Mesothelial cell of epicardium (in vitro differentiated cells): ENCODE measurements around the gene KLK5. TPM values are rescaled to one million over a fixed set of nuclear protein-coding genes. Genes with fewer than 3 reads are reported as not detected.
"Not testable (repeated sequence)": the region's sequence is repeated elsewhere in the genome, so short reads cannot be mapped to it uniquely, and the experiment has no call there.

Experiments
- DNase-seq, 2 experiments: peaks; one replicate each; pipeline ENCODE4 v3.0.0; 2021; ENCODE audit warnings: low spot score in 2 of 2; ENCODE audit not compliant: unreplicated experiment in 2 of 2
- H3K27ac Mint-ChIP-seq: 2 replicates; pipeline ENCODE4 v1.8.0; 2021; ENCODE audit warnings: mixed read lengths
- H3K27me3 Mint-ChIP-seq: 2 replicates; pipeline ENCODE4 v1.8.0; 2021; ENCODE audit warnings: low read depth, mixed read lengths
- H3K36me3 Mint-ChIP-seq: 2 replicates; pipeline ENCODE4 v1.8.0; 2021; ENCODE audit warnings: mixed read lengths
- H3K4me1 Mint-ChIP-seq: 2 replicates; pipeline ENCODE4 v1.8.0; 2021; ENCODE audit warnings: mixed read lengths
- H3K4me3 Mint-ChIP-seq: 2 replicates; pipeline ENCODE4 v1.8.0; 2021; ENCODE audit warnings: mild to moderate bottlenecking, moderate library complexity, mixed read lengths
- H3K9me3 Mint-ChIP-seq: 2 replicates; pipeline ENCODE4 v1.8.0; 2021; ENCODE audit warnings: mixed read lengths
- total RNA-seq: library from RNA; stranded (reverse); gene quantifications from 3 replicates; pipeline ENCODE4 v1.2.1, GENCODE V29; 2021
- TF ChIP-seq, protein P1 (sequence below): fragments of 200-600 bp; sonication (generic); IDR thresholded peaks from one replicate; pipeline ENCODE4 v1.5.0; 2021; ENCODE audit warnings: antibody characterized with exemption; ENCODE audit not compliant: unreplicated experiment

KLK5 gene
- total RNA-seq, 1 donor from 2014 or later: 9.5 TPM

DNA sequence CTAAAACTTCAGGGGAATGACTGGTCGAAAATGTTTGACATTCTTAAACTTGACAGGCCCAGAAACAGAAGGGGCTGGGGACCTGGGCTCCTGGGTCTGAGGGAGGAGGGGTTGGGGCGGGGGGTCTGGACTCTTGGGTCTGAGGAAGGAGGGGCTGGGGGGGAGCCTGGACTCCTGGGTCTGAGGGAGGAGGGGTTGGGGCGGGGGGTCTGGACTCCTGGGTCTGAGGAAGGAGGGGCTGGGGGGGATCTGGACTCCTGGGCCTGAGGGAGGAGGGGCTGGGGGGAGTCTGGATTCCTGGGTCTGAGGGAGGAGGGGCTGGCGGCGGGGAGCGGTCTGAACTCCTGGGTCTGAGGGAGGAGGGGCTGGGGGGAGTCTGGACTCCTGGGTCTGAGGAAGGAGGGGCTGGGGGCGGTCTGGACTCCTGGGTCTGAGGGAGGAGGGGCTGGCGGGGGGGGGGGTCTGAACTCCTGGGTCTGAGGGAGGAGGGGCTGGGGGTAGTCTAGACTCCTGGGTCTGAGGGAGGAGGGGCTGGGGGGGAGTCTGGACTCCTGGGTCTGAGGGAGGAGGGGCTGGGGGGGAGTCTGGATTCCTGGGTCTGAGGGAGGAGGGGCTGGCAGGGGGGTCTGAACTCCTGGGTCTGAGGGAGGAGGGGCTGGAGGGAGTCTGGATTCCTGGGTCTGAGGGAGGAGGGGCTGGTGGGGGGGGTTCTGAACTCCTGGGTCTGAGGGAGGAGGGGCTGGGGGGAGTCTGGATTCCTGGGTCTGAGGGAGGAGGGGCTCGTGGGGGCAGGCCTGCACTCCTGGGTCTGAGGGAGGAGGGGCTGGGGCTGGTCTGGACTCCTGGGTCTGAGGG lies 22.1 kb upstream of the KLK5 start:
- Mint-ChIP-seq H3K27me3 (peaks cover 2% of the 10 kb centered on the region), H3K36me3 (no peaks in the 10 kb centered on the region), H3K4me3 (no peak overlapping the region), H3K9me3 (no peaks in the 10 kb centered on the region), H3K4me1 (peaks cover 23% of the 10 kb centered on the region), H3K27ac (peak overlapping the region; percentile 69)
- DNase-seq: no peak
- TF ChIP-seq, protein P1, sequence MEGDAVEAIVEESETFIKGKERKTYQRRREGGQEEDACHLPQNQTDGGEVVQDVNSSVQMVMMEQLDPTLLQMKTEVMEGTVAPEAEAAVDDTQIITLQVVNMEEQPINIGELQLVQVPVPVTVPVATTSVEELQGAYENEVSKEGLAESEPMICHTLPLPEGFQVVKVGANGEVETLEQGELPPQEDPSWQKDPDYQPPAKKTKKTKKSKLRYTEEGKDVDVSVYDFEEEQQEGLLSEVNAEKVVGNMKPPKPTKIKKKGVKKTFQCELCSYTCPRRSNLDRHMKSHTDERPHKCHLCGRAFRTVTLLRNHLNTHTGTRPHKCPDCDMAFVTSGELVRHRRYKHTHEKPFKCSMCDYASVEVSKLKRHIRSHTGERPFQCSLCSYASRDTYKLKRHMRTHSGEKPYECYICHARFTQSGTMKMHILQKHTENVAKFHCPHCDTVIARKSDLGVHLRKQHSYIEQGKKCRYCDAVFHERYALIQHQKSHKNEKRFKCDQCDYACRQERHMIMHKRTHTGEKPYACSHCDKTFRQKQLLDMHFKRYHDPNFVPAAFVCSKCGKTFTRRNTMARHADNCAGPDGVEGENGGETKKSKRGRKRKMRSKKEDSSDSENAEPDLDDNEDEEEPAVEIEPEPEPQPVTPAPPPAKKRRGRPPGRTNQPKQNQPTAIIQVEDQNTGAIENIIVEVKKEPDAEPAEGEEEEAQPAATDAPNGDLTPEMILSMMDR: no peak

DNA sequence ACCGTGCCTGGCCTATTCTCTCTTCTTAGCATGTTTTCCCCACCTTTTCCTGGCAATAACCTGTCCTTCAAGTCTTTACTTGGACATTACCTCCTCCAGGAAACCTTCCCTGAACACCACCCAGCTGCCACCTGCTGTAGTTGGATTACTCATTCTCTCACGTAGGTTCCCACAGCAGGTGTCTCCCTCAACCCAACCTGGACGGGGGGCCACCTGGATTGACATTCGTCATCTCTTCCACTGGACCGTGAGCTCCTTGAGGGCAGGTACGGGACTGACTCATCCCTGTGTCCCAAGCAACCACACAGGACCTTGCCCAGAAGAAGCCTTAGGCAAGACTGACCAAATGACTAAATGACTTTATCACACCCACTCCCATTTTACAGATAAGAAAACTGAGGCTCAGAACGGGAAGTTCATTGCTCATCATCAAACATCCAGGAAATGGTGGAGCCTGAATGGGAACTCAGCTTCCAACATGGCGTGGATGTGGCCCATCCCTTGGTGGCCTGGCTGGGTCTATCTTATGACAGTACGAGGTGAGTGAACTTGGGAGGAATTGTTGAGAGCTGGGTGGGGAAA lies 20.0 kb upstream of the KLK5 start:
- peaks cover 27% of the 10 kb centered on the region for H3K4me1 Mint-ChIP-seq

DNA sequence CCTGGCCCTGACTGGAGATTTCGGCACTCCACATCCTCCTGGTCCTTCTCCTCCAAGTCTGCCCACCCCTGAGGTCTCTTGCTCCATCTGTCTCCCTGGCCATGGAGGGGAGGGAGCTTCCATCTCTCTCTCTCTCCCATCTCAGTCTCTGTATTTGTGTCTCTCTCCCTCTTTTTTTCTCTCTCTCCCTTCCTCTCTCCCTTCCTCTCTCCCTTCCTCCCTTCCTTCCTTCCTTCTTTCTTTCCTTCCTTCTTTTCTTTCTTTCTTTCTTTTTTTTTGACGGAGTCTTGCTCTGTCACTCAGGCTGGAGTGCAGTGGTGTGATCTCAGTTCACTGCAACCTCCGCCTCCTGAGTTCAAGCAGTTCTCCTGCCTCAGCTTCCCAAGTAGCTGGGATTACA lies 17.0 kb upstream of the KLK5 start:
- not testable (repeated sequence) for H3K27me3 Mint-ChIP-seq, H3K4me3 Mint-ChIP-seq, H3K36me3 Mint-ChIP-seq, H3K9me3 Mint-ChIP-seq, DNase-seq
- Mint-ChIP-seq H3K27ac (peak overlapping the region; percentile 83), H3K4me1 (peaks cover 21% of the 10 kb centered on the region)

More for the DNA sequence above, 20.0 kb upstream of the KLK5 start:
- Mint-ChIP-seq H3K4me3 (no peak overlapping the region), H3K9me3 (no peaks in the 10 kb centered on the region), H3K36me3 (no peaks in the 10 kb centered on the region), H3K27me3 (no peaks in the 10 kb centered on the region), H3K27ac (no peak overlapping the region)
- DNase-seq: no peak
- TF ChIP-seq, protein P1: no peak

DNA sequence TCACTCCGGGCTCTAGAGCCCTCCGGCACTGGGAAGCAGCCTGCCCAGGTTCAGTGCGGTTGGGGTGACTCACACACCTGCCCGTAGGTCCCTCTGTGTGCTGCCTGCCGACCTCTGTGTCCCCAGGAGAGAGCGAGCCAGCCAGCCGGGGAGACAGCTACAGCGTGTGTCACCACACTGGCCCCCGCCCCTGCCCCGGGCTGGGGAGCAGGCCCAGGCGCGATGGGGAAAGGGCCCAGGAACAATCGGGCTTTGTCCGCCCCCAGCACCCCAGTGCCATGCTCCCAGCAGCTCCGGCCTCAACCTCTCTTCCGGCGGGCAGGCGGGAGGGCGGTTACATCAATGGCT lies 16.5 kb upstream of the KLK5 start, which contains the start of gene KLK6:
Gene KLK6 (minus strand): TSS at position 179 of the 348 bp plus-strand sequence. CDS start 1,487 bp downstream, outside the sequence.
- TF ChIP-seq, protein P1: no peak
- H3K36me3 Mint-ChIP-seq: no peaks in the 10 kb centered on the region
- peaks cover 5% of the 10 kb centered on the region for H3K27me3 Mint-ChIP-seq
- H3K9me3 Mint-ChIP-seq: no peaks in the 10 kb centered on the region
- H3K4me3 Mint-ChIP-seq: peak within 1 kb of the TSS; percentile 33
- DNase-seq: no peak
- peaks cover 19% of the 10 kb centered on the region for H3K4me1 Mint-ChIP-seq
- H3K27ac Mint-ChIP-seq: peak within 1 kb of the TSS; percentile 83

GRCh38 chr19:50968716-50969412 lies 16.0 kb upstream of the KLK5 start:
- H3K9me3 Mint-ChIP-seq: no peaks in the 10 kb centered on the region

More at GRCh38 chr19:50968716-50969412, 16.0 kb upstream of the KLK5 start:
- TF ChIP-seq, protein P1: no peak
- H3K27ac Mint-ChIP-seq: peak overlapping the region; percentile 82
- H3K36me3 Mint-ChIP-seq: peaks cover 2% of the 10 kb centered on the region
- H3K4me3 Mint-ChIP-seq: peak overlapping the region; percentile 33
- DNase-seq: no peak
- peaks cover 16% of the 10 kb centered on the region for H3K4me1 Mint-ChIP-seq
- peaks cover 8% of the 10 kb centered on the region for H3K27me3 Mint-ChIP-seq
